Endothelial cell of umbilical vein (primary cell): ENCODE results near the gene FBH1. TPM values are rescaled to one million over a fixed set of nuclear protein-coding genes. Genes with fewer than 3 reads are reported as not detected.

Source experiments
- BruUV-seq: library from RNA; stranded (reverse); fragments of 400-500 nt; replicated peaks from 2 replicates; lab custom pipeline; 2021; lab: Mats Ljungman, UMichigan
- CTCF ChIA-PET: fragments of 300-600, 350-600 bp; sonication (Branson Sonifier 250); formaldehyde crosslinking; loops from one replicate; lab custom pipeline; 2021; ENCODE audit warnings: antibody characterized with exemption, inconsistent platforms; lab: Charles Lee
- POLR2A ChIA-PET: fragments of 300-600, 350-600 bp; sonication (Branson Sonifier 250); formaldehyde crosslinking; loops from one replicate; lab custom pipeline; 2021; ENCODE audit warnings: antibody characterized with exemption, inconsistent platforms; lab: Charles Lee
- DNase-seq: peaks from one replicate; pipeline ENCODE4 v3.0.0-alpha.2; 2011; ENCODE audit warnings: low read depth, low spot score
- FAIRE-seq: peaks from 2 replicates; lab custom pipeline; 2011; peaks lifted over from hg19 to GRCh38; lab: Jason Lieb, UNC
- H2AFZ ChIP-seq: 2 replicates; pipeline ENCODE4 v1.6.0; 2012; ENCODE audit warnings: low read depth, low read length, control low read depth, inconsistent platforms
- H3K27ac ChIP-seq: 2 replicates; pipeline ENCODE4 v1.5.1; 2011; ENCODE audit warnings: low read depth, mild to moderate bottlenecking, control low read depth, low read length, moderate library complexity; ENCODE audit not compliant: insufficient read depth
- H3K27me3 ChIP-seq, 2 experiments: 2 replicates each; pipeline versions ENCODE4 v1.6.0 to v1.6.1; 2011; ENCODE audit warnings: low read length in 2 of 2, mixed read lengths in 1 of 2; ENCODE audit not compliant: control insufficient read depth in 2 of 2, insufficient read depth in 2 of 2
- H3K36me3 ChIP-seq, 2 experiments: 2 replicates in 1 of 2; 3 replicates in 1 of 2; pipeline ENCODE4 v1.5.1; 2011; ENCODE audit warnings: low read length in 2 of 2, mild to moderate bottlenecking in 1 of 2, moderate library complexity in 1 of 2; ENCODE audit not compliant: control insufficient read depth in 2 of 2, insufficient read depth in 2 of 2; ENCODE audit errors: extremely low read depth in 1 of 2
- H3K4me1 ChIP-seq: 3 replicates; pipeline ENCODE4 v1.5.1; 2011; ENCODE audit warnings: mild to moderate bottlenecking, low read length; ENCODE audit not compliant: control insufficient read depth, insufficient read depth; ENCODE audit errors: extremely low read depth
- H3K4me2 ChIP-seq: 2 replicates; pipeline ENCODE4 v1.6.1; 2011; ENCODE audit warnings: low read length, control low read depth, mixed read lengths; ENCODE audit not compliant: insufficient read depth
- H3K4me3 ChIP-seq, 3 experiments: fragments of 200-600 bp in 1 of 3; sonication (generic), shearing (Covaris generic) in 1 of 3; replicated peaks in 1 of 3; 2 replicates each; pipeline ENCODE4 v1.5.1; 2011 to 2016; ENCODE audit warnings: control low read depth in 3 of 3, low read length in 3 of 3, mild to moderate bottlenecking in 2 of 3, inconsistent platforms in 1 of 3, low read depth in 1 of 3, moderate library complexity in 1 of 3; ENCODE audit not compliant: insufficient read depth in 1 of 3
- H3K79me2 ChIP-seq: 2 replicates; pipeline ENCODE4 v1.6.0; 2012; ENCODE audit warnings: low read length, inconsistent platforms; ENCODE audit not compliant: control insufficient read depth, insufficient read depth
- H3K9ac ChIP-seq: replicated peaks from 2 replicates; pipeline ENCODE3; 2011; ENCODE audit warnings: low read length, control low read depth; ENCODE audit not compliant: insufficient read depth; ENCODE audit errors: extremely low read depth
- H3K9me1 ChIP-seq: replicated peaks from 3 replicates; pipeline ENCODE4 v1.6.0; 2011; ENCODE audit warnings: mild to moderate bottlenecking, low read length; ENCODE audit not compliant: control insufficient read depth, insufficient read depth; ENCODE audit errors: extremely low read depth
- H3K9me3 ChIP-seq: replicated peaks from 2 replicates; pipeline ENCODE4 v1.5.1; 2012; ENCODE audit warnings: low read length, inconsistent platforms; ENCODE audit not compliant: control insufficient read depth, insufficient read depth
- H4K20me1 ChIP-seq: replicated peaks from 2 replicates; pipeline ENCODE3; 2011; ENCODE audit warnings: mild to moderate bottlenecking, low read length; ENCODE audit not compliant: control insufficient read depth, insufficient read depth; ENCODE audit errors: extremely low read depth
- EZH2 ChIP-seq: IDR thresholded peaks from 2 replicates; pipeline ENCODE4 v1.6.1; 2012; ENCODE audit warnings: borderline replicate concordance, low read depth, mild to moderate bottlenecking, moderate library complexity, low read length, inconsistent platforms; ENCODE audit not compliant: severe bottlenecking
- FOS ChIP-seq: IDR thresholded peaks from 2 replicates; pipeline ENCODE4 v1.6.1; 2011; ENCODE audit warnings: mild to moderate bottlenecking, low read length, moderate library complexity, borderline replicate concordance; ENCODE audit not compliant: insufficient read depth
- GATA2 ChIP-seq: IDR thresholded peaks from 2 replicates; pipeline ENCODE4 v1.7.0; 2011; ENCODE audit warnings: low read depth, mild to moderate bottlenecking, moderate library complexity, mixed read lengths, low read length; ENCODE audit not compliant: insufficient read length, insufficient read depth
- JUN ChIP-seq: IDR thresholded peaks from 2 replicates; pipeline ENCODE4 v1.6.1; 2011; ENCODE audit warnings: borderline replicate concordance, low read depth; ENCODE audit not compliant: insufficient read length, insufficient read depth
- MYC ChIP-seq: IDR thresholded peaks from one replicate; pipeline ENCODE4 v1.6.1; 2011; ENCODE audit warnings: mild to moderate bottlenecking, low read depth, low read length
- POLR2A ChIP-seq: IDR thresholded peaks from 2 replicates; pipeline ENCODE4 v1.6.1; 2012; ENCODE audit warnings: low read depth, mild to moderate bottlenecking, control low read depth, low read length
- POLR2AphosphoS5 ChIP-seq: IDR thresholded peaks from 2 replicates; pipeline ENCODE4 v1.6.1; 2012; ENCODE audit warnings: low read depth, mild to moderate bottlenecking, control low read depth, low read length, moderate library complexity; ENCODE audit not compliant: insufficient read depth
- dilution Hi-C: fragments of 300-500 bp; cut with MboI; formaldehyde crosslinking; loops from one replicate; pipeline ENCODE4 v1.15.0; 2019; ENCODE audit warnings: low sequenced_read_pairs; ENCODE audit not compliant: extremely low pct_ligation_motif_present
- intact Hi-C: fragments of 100-400 bp; cut with micrococcal nuclease; formaldehyde crosslinking; loops from one replicate; pipeline ENCODE4 v1.10.0; 2022
- polyA plus RNA-seq, 4 experiments: library from polyadenylated mRNA; depleted of rRNA in 3 of 4; stranded (reverse) in 3 of 4; unstranded in 1 of 4; fragments of >200 nt; gene quantifications; 2 replicates each; pipeline versions ENCODE4 v1.2.1 to v1.2.3, GENCODE V29; 2011 to 2012; ENCODE audit warnings: missing spikeins in 1 of 4
- total RNA-seq: library from RNA; stranded (reverse); gene quantifications from 2 replicates; pipeline ENCODE4 v1.2.3, GENCODE V29; 2021
- TF ChIP-seq, protein P1 (sequence below): IDR thresholded peaks from 2 replicates; pipeline ENCODE4 v1.6.1; 2011; ENCODE audit not compliant: insufficient read depth, insufficient read length
- TF ChIP-seq, protein P2 (sequence below), 2 donors: IDR thresholded peaks; 1 replicate in 1 of 2; 2 replicates in 1 of 2; pipeline ENCODE4 v1.5.1; 2011; ENCODE audit warnings: low read length in 2 of 2, mild to moderate bottlenecking in 2 of 2, moderate library complexity in 2 of 2, control low read depth in 1 of 2, inconsistent platforms in 1 of 2, low read depth in 1 of 2; ENCODE audit not compliant: insufficient read depth in 1 of 2; ENCODE audit errors: extremely low read depth in 1 of 2

The FBH1 gene
- total and polyA plus RNA-seq, 2 donors (not counting 3 experiments of a cell fraction or from before 2014, with no cell fraction given) = 71.4 to 97.0 TPM

DNA sequence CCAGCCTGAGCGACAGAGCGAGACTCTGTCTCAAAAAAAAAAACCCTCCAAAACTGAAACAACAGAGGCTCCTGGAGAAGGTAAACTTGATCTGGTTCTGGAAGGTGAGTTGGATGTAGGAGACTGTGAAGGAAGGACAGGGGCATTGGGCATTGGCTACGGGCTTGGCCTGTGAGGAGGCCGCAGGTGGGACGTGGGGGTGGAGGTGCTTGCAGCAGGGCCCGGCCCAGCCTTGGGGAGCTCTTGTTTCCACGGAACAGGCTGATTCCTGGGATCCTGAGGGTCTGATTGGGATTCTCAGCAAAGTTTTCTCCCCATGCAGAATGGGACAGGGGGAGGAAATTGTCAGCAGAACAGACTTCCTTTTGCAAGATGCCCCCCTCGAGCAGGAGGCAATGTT, 56.7 kb downstream of the FBH1 start:
- H3K36me3 ChIP-seq = no peaks in the 10 kb centered on the region
- H3K27ac ChIP-seq = peak overlapping the region; percentile 14
- H3K4me2 ChIP-seq = no peak overlapping the region
- no peaks in the 10 kb centered on the region for H3K27me3 ChIP-seq
- CTCF ChIA-PET = interaction anchor here (0.9 to 3.2 kb wide), 3 partner anchors 67 to 455 kb away, joined by 5 to 32 read pairs (median 20); no protein-coding TSS in a partner anchor
- no peaks in the 10 kb centered on the region for H4K20me1 ChIP-seq
- FAIRE-seq = peak; percentile 33
- H2AFZ ChIP-seq = no peak overlapping the region
- no TSS peak for BruUV-seq
- TF ChIP-seq, protein P1, sequence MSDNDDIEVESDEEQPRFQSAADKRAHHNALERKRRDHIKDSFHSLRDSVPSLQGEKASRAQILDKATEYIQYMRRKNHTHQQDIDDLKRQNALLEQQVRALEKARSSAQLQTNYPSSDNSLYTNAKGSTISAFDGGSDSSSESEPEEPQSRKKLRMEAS = no peak
- intact Hi-C loops (loop anchor here (5.0 kb wide), 2 partner anchors 206 to 256 kb away; partner anchors contain the start of gene PFKFB3), dilution Hi-C loops (no loop called here)
- H3K4me3 ChIP-seq = no peak overlapping the region
- no peaks in the 10 kb centered on the region for H3K79me2 ChIP-seq
- H3K9me1 ChIP-seq = no peaks in the 10 kb centered on the region
- H3K9ac ChIP-seq = no peak overlapping the region
- POLR2A ChIA-PET = interaction anchor here (0.6 kb wide), 1 partner anchor 210 kb away, joined by 3 read pairs; no protein-coding TSS in a partner anchor
- DNase-seq = no peak
- H3K9me3 ChIP-seq = no peaks in the 10 kb centered on the region
- peaks cover 55% of the 10 kb centered on the region for H3K4me1 ChIP-seq

DNA sequence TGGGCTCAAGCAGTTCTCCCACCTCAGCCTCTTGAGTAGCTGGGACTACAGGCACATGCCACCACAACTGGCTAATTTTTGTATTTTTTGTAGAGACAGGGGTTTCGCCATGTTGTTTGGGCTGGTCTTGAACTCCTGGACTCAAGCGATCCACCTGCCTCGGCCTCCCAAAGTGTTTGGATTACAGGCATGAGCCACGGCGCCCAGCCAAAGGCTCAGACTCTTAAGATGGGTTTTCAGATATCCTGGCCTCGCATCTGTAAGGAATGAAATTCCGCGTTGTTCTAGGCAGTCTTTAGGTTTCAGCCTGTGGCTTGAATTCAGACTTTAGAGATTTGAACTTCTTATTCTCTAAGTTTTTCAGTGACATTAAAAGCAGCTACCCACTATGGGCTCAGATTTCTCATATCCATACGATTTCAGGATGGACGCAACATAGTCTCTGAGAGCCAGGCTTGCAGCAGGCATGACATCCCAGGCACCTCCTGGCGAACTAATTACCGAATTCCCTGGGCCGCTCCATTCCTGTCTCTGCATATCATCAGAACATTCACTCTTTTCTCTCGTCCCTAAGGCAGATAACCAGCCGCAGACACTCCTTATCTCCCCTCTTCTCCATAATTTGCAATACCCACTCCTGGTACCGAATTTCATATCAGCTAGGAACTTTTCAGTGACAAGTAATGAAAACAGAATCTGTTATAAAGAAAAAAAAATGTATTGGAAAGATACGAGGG, 57.6 kb downstream of the FBH1 start:
- Histone ChIP-seq H3K27me3 (no peaks in the 10 kb centered on the region), H3K9me1 (no peaks in the 10 kb centered on the region), H3K36me3 (peaks cover 0 to 2% of the 10 kb centered on the region in 2 experiments), H4K20me1 (no peaks in the 10 kb centered on the region), H3K9me3 (no peaks in the 10 kb centered on the region), H3K27ac (no peak overlapping the region), H2AFZ (no peak overlapping the region), H3K4me3 (no peak overlapping the region), H3K4me2 (no peak overlapping the region), H3K9ac (no peak overlapping the region), H3K4me1 (peaks cover 48% of the 10 kb centered on the region), H3K79me2 (no peaks in the 10 kb centered on the region)
- no peak for FAIRE-seq
- no peak for TF ChIP-seq GATA2
- TF ChIP-seq, protein P1 = no peak
- TF ChIP-seq FOS = no peak
- TF ChIP-seq EZH2 = no peak
- TF ChIP-seq POLR2A = no peak
- TF ChIP-seq POLR2AphosphoS5 = no peak
- TF ChIP-seq, protein P2, sequence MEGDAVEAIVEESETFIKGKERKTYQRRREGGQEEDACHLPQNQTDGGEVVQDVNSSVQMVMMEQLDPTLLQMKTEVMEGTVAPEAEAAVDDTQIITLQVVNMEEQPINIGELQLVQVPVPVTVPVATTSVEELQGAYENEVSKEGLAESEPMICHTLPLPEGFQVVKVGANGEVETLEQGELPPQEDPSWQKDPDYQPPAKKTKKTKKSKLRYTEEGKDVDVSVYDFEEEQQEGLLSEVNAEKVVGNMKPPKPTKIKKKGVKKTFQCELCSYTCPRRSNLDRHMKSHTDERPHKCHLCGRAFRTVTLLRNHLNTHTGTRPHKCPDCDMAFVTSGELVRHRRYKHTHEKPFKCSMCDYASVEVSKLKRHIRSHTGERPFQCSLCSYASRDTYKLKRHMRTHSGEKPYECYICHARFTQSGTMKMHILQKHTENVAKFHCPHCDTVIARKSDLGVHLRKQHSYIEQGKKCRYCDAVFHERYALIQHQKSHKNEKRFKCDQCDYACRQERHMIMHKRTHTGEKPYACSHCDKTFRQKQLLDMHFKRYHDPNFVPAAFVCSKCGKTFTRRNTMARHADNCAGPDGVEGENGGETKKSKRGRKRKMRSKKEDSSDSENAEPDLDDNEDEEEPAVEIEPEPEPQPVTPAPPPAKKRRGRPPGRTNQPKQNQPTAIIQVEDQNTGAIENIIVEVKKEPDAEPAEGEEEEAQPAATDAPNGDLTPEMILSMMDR (IDR thresholded peaks at IDR 0.05; ENCODE audit: extremely low read depth in 1 of 2, insufficient read depth in 1 of 2, low read depth in 1 of 2, low read length in 2 of 2) = no peak
- no peak for TF ChIP-seq JUN
- no peak for TF ChIP-seq MYC
- BruUV-seq = no TSS peak
- DNase-seq = no peak
- ChIA-PET POLR2A (no interaction called here), CTCF (interaction anchor here (0.9 to 3.2 kb wide), 3 partner anchors 66 to 454 kb away, joined by 5 to 32 read pairs (median 20); no protein-coding TSS in a partner anchor)
- intact Hi-C loops = loop anchor here (5.0 kb wide), 2 partner anchors 205 to 255 kb away; partner anchors contain the start of gene PFKFB3
- dilution Hi-C loops = no loop called here
